Osteocyte (in vitro differentiated cells): ENCODE results near the gene RUFY1. TPM values are rescaled to one million over a fixed set of nuclear protein-coding genes. Genes with fewer than 3 reads are reported as not detected.

Experiments
- DNase-seq: peaks from one replicate; pipeline ENCODE4 v3.0.0; 2021; ENCODE audit warnings: mixed read lengths; ENCODE audit not compliant: unreplicated experiment; ENCODE audit errors: extremely low spot score
- H3K27ac Mint-ChIP-seq: one replicate; pipeline ENCODE4 v1.8.0; 2021; ENCODE audit warnings: mild to moderate bottlenecking, mixed read lengths; ENCODE audit not compliant: unreplicated experiment
- H3K27me3 Mint-ChIP-seq: one replicate; pipeline ENCODE4 v1.8.0; 2021; ENCODE audit warnings: mixed read lengths; ENCODE audit not compliant: unreplicated experiment
- H3K36me3 Mint-ChIP-seq: one replicate; pipeline ENCODE4 v1.8.0; 2021; ENCODE audit warnings: mixed read lengths; ENCODE audit not compliant: unreplicated experiment
- H3K4me1 Mint-ChIP-seq: one replicate; pipeline ENCODE4 v1.8.0; 2021; ENCODE audit warnings: mixed read lengths; ENCODE audit not compliant: unreplicated experiment
- H3K4me3 Mint-ChIP-seq: one replicate; pipeline ENCODE4 v1.8.0; 2021; ENCODE audit warnings: mild to moderate bottlenecking, moderate library complexity, mixed read lengths; ENCODE audit not compliant: unreplicated experiment
- H3K9me3 Mint-ChIP-seq: one replicate; pipeline ENCODE4 v1.8.0; 2021; ENCODE audit warnings: mixed read lengths; ENCODE audit not compliant: unreplicated experiment
- CTCF ChIP-seq: fragments of 200-600 bp; sonication (generic); IDR thresholded peaks from 2 replicates; pipeline ENCODE4 v1.5.0; 2021; ENCODE audit warnings: antibody characterized with exemption, mild to moderate bottlenecking, moderate library complexity
- total RNA-seq: library from RNA; stranded (reverse); gene quantifications from 2 replicates; pipeline ENCODE4 v1.2.1, GENCODE V29; 2021

The RUFY1 gene
- total RNA-seq, 1 donor from 2014 or later = 46.5 TPM

GRCh38 chr5:179610109-179610902 lies 60.0 kb downstream of the RUFY1 start:
- no peak overlapping the region for H3K4me3 Mint-ChIP-seq
- peak overlapping the region; percentile 31 for H3K27ac Mint-ChIP-seq
- peaks cover 33% of the 10 kb centered on the region for H3K4me1 Mint-ChIP-seq
- no peaks in the 10 kb centered on the region for H3K9me3 Mint-ChIP-seq
- H3K27me3 Mint-ChIP-seq = no peaks in the 10 kb centered on the region
- H3K36me3 Mint-ChIP-seq = peaks cover 56% of the 10 kb centered on the region
- DNase-seq = no peak
- TF ChIP-seq CTCF = no peak

GRCh38 chr5:179610903-179611265 lies 60.5 kb downstream of the RUFY1 start:
- H3K27ac Mint-ChIP-seq = peak overlapping the region; percentile 31
- peaks cover 54% of the 10 kb centered on the region for H3K36me3 Mint-ChIP-seq
- H3K9me3 Mint-ChIP-seq = no peaks in the 10 kb centered on the region
- H3K4me3 Mint-ChIP-seq = no peak overlapping the region
- H3K4me1 Mint-ChIP-seq = peaks cover 37% of the 10 kb centered on the region
- no peak for DNase-seq
- TF ChIP-seq CTCF = no peak
- H3K27me3 Mint-ChIP-seq = no peaks in the 10 kb centered on the region

- no peak for DNase-seq
- no peak for TF ChIP-seq CTCF
- Mint-ChIP-seq H3K4me1 (peaks cover 49% of the 10 kb centered on the region), H3K4me3 (no peak overlapping the region), H3K27ac (peak overlapping the region; percentile 66), H3K36me3 (peaks cover 72% of the 10 kb centered on the region), H3K27me3 (no peaks in the 10 kb centered on the region), H3K9me3 (no peaks in the 10 kb centered on the region)
Observed at GRCh38 chr5:179612577-179613459, 62.5 kb downstream of the RUFY1 start.

GRCh38 chr5:179613460-179614071 lies 63.2 kb downstream of the RUFY1 start:
- no peak for TF ChIP-seq CTCF
- DNase-seq = no peak
- H3K27ac Mint-ChIP-seq = peak overlapping the region; percentile 66
- H3K27me3 Mint-ChIP-seq = no peaks in the 10 kb centered on the region
- H3K4me1 Mint-ChIP-seq = peaks cover 53% of the 10 kb centered on the region
- H3K36me3 Mint-ChIP-seq = peaks cover 76% of the 10 kb centered on the region
- H3K4me3 Mint-ChIP-seq = no peak overlapping the region
- H3K9me3 Mint-ChIP-seq = no peaks in the 10 kb centered on the region
